ENCODE data around the gene DDX23. TPM values are rescaled to one million over a fixed set of nuclear protein-coding genes. Genes with fewer than 3 reads are reported as not detected.

DDX23 gene
- total and polyA plus RNA-seq, 10 donors: 33.1 to 104 (median 83.5) TPM

- 1 to 7% (median 1%) methylated on average over 50 to 86 of the region's 86 CpGs for WGBS, 5 donors
These were observed 62.8 kb downstream of the DDX23 start, which contains the start of gene ADCY6 for GRCh38 chr12:48788854-48789775. ADCY6 (minus strand) TSS chr12:48789089; CDS start chr12:48783434, 5,655 bp downstream.

GRCh38 chr12:48788524-48788853, 63.5 kb downstream of the DDX23 start:
- DNase-seq: no peak
- TF ChIP-seq CTCF (IDR thresholded peaks at IDR 0.05 in 8 of 11, conservative IDR thresholded peaks at IDR 0.05 in 3 of 11) (no peak), POLR2A (IDR thresholded peaks at IDR 0.05) (no peak), POLR2AphosphoS5 (IDR thresholded peaks at IDR 0.05) (no peak)
- H3K4me1 ChIP-seq: peaks cover 0 to 32% (median 23%) of the 10 kb centered on the region in 6 donors
- H3K27ac ChIP-seq: peak overlapping the region in 7 of 8 donors; percentile 1 to 78 (median 49)
- 0 to 4% (median 3%) methylated on average over 6 to 25 of the region's 25 CpGs for WGBS, 5 donors
- H3K27me3 ChIP-seq (replicated peaks in 1 of 7): peaks cover 0 to 48% (median 13%) of the 10 kb centered on the region in 7 donors
- no peaks in the 10 kb centered on the region for H3K9me3 ChIP-seq
- no peaks in the 10 kb centered on the region for H3K36me3 ChIP-seq
- H3K4me3 ChIP-seq: peak overlapping the region; percentile 46 to 80 (median 52)
- intact Hi-C loops (cut with DNase I; ENCODE audit: low total_unique reads): no loop called here

More at GRCh38 chr12:48788854-48789775, 62.8 kb downstream of the DDX23 start, which contains the start of gene ADCY6:
- Histone ChIP-seq H3K36me3 (no peaks in the 10 kb centered on the region), H3K27me3 (replicated peaks in 1 of 7) (peaks cover 0 to 48% (median 13%) of the 10 kb centered on the region in 7 donors), H3K4me3 (peak within 1 kb of the TSS; percentile 46 to 80 (median 52)), H3K27ac (peak within 1 kb of the TSS; percentile 27 to 78 (median 72)), H3K9me3 (no peaks in the 10 kb centered on the region), H3K4me1 (peaks cover 0 to 32% (median 23%) of the 10 kb centered on the region in 6 donors)
- TF ChIP-seq CTCF (IDR thresholded peaks at IDR 0.05 in 8 of 11, conservative IDR thresholded peaks at IDR 0.05 in 3 of 11) (peak in 1 of 11 experiments; percentile 5), POLR2AphosphoS5 (IDR thresholded peaks at IDR 0.05) (peak; percentile 15 to 69 (median 37)), POLR2A (IDR thresholded peaks at IDR 0.05) (no peak)
- peak; percentile 83 for DNase-seq
- intact Hi-C loops (cut with DNase I; ENCODE audit: low total_unique reads): no loop called here

- Histone ChIP-seq H3K36me3 (peaks cover 0 to 2% (median under 1%) of the 10 kb centered on the region in 6 donors), H3K9me3 (no peaks in the 10 kb centered on the region), H3K4me1 (peaks cover 0 to 32% (median 23%) of the 10 kb centered on the region in 6 donors), H3K27ac (peak overlapping the region in 7 of 8 donors; percentile 1 to 78 (median 49)), H3K27me3 (replicated peaks in 1 of 7) (peaks cover 0 to 48% (median 13%) of the 10 kb centered on the region in 7 donors), H3K4me3 (peak overlapping the region; percentile 46 to 80 (median 52))
- intact Hi-C loops (cut with DNase I; ENCODE audit: low total_unique reads): no loop called here
- 29 to 48% (median 35%) methylated on average over 9 to 11 of the region's 11 CpGs for WGBS, 5 donors
- TF ChIP-seq POLR2A (IDR thresholded peaks at IDR 0.05) (no peak), POLR2AphosphoS5 (IDR thresholded peaks at IDR 0.05) (no peak), CTCF (IDR thresholded peaks at IDR 0.05 in 8 of 11, conservative IDR thresholded peaks at IDR 0.05 in 3 of 11) (no peak)
- DNase-seq: no peak
These were observed 64.0 kb downstream of the DDX23 start for GRCh38 chr12:48787791-48788523.

Measured in spleen (tissue), 11 donors.